22Rv1 (cell line): ENCODE measurements around the gene LTA.

Experiments used
- CTCF ChIP-seq: fragments of 450-650 bp; IDR thresholded peaks from 2 replicates; pipeline ENCODE4 v1.5.1; 2017; ENCODE audit warnings: mild to moderate bottlenecking
- ZFX ChIP-seq: fragments of 450-650 bp; IDR thresholded peaks from 2 replicates; pipeline ENCODE4 v1.6.1; 2017; ENCODE audit warnings: antibody characterized with exemption, borderline replicate concordance

- TF ChIP-seq CTCF (no peak), ZFX (no peak)
Measured at GRCh38 chr6:31558631-31559500, 13.2 kb upstream of the LTA start.
